Trophoblast cell (in vitro differentiated cells and primary cell): Measurements from ENCODE around the gene RNF114.
A peak's percentile ranks its signal among the peaks of the same experiment; 100 is the strongest.

ENCODE experiments used
- DNase-seq, 2 donors: peaks; one replicate each; pipeline ENCODE4 v3.0.0-alpha.2; 2016
- H2AFZ ChIP-seq: 2 replicates; pipeline ENCODE4 v1.6.1; 2013; ENCODE audit warnings: low read length, moderate library complexity, mild to moderate bottlenecking; ENCODE audit not compliant: insufficient read depth, poor library complexity
- H2AK5ac ChIP-seq: 2 replicates; pipeline ENCODE4 v1.6.1; 2013; ENCODE audit warnings: mild to moderate bottlenecking, low read length
- H2BK120ac ChIP-seq: 2 replicates; pipeline ENCODE4 v1.6.1; 2013; ENCODE audit warnings: low read length, mild to moderate bottlenecking, moderate library complexity; ENCODE audit not compliant: insufficient read depth, poor library complexity
- H2BK12ac ChIP-seq: 2 replicates; pipeline ENCODE4 v1.6.1; 2013; ENCODE audit warnings: mild to moderate bottlenecking, low read length, moderate library complexity
- H2BK5ac ChIP-seq: 2 replicates; pipeline ENCODE4 v1.6.1; 2013; ENCODE audit warnings: low read length, low read depth, moderate library complexity, mild to moderate bottlenecking; ENCODE audit not compliant: poor library complexity
- H3K14ac ChIP-seq: 2 replicates; pipeline ENCODE4 v1.6.1; 2013; ENCODE audit warnings: mild to moderate bottlenecking, low read length
- H3K18ac ChIP-seq: 2 replicates; pipeline ENCODE4 v1.6.1; 2013; ENCODE audit warnings: mild to moderate bottlenecking, low read length
- H3K23ac ChIP-seq: 2 replicates; pipeline ENCODE4 v1.6.1; 2013; ENCODE audit warnings: low read length
- H3K27ac ChIP-seq: 2 replicates; pipeline ENCODE4 v1.5.1; 2013; ENCODE audit warnings: low read depth, mild to moderate bottlenecking, inconsistent platforms, low read length, moderate library complexity
- H3K27me3 ChIP-seq: 2 replicates; pipeline ENCODE4 v1.6.1; 2013; ENCODE audit warnings: inconsistent platforms, mild to moderate bottlenecking, low read length, moderate library complexity; ENCODE audit not compliant: insufficient read depth
- H3K36me3 ChIP-seq, 2 experiments: 1 replicate in 1 of 2; 2 replicates in 1 of 2; pipeline ENCODE4 v1.6.1; 2013; ENCODE audit warnings: low read length in 2 of 2, mild to moderate bottlenecking in 2 of 2, moderate library complexity in 1 of 2; ENCODE audit not compliant: insufficient read depth in 2 of 2, control insufficient read depth in 1 of 2
- H3K4ac ChIP-seq: 2 replicates; pipeline ENCODE4 v1.6.1; 2013; ENCODE audit warnings: low read depth, mild to moderate bottlenecking, low read length, moderate library complexity
- H3K4me1 ChIP-seq, 2 experiments: 1 replicate in 1 of 2; 2 replicates in 1 of 2; pipeline ENCODE4 v1.6.1; 2013; ENCODE audit warnings: low read length in 2 of 2, mild to moderate bottlenecking in 2 of 2, moderate library complexity in 1 of 2; ENCODE audit not compliant: insufficient read depth in 2 of 2, control insufficient read depth in 1 of 2
- H3K4me2 ChIP-seq: 2 replicates; pipeline ENCODE4 v1.6.1; 2013; ENCODE audit warnings: inconsistent platforms, mild to moderate bottlenecking, low read length, moderate library complexity
- H3K4me3 ChIP-seq: 2 replicates; pipeline ENCODE4 v1.5.1; 2013; ENCODE audit warnings: mild to moderate bottlenecking, low read depth, low read length, inconsistent platforms
- H3K79me1 ChIP-seq: one replicate; pipeline ENCODE4 v1.6.1; 2013; ENCODE audit warnings: low read length
- H3K79me2 ChIP-seq: 2 replicates; pipeline ENCODE4 v1.6.1; 2013; ENCODE audit warnings: low read length, mild to moderate bottlenecking; ENCODE audit not compliant: control insufficient read depth, insufficient read depth, poor library complexity
- H3K9ac ChIP-seq: 2 replicates; pipeline ENCODE4 v1.6.1; 2013; ENCODE audit warnings: mild to moderate bottlenecking, low read length
- H3K9me3 ChIP-seq: 2 replicates; pipeline ENCODE4 v1.6.1; 2013; ENCODE audit warnings: low read depth, mild to moderate bottlenecking, control low read depth, inconsistent platforms, low read length; ENCODE audit not compliant: insufficient read depth
- H4K12ac ChIP-seq: 2 replicates; pipeline ENCODE4 v1.6.1; 2013; ENCODE audit warnings: low read depth, mild to moderate bottlenecking, low read length, moderate library complexity
- H4K8ac ChIP-seq: 2 replicates; pipeline ENCODE4 v1.6.1; 2013; ENCODE audit warnings: low read depth, mild to moderate bottlenecking, low read length, moderate library complexity
- H4K91ac ChIP-seq: one replicate; pipeline ENCODE4 v1.6.1; 2013; ENCODE audit warnings: low read depth, mild to moderate bottlenecking, low read length, moderate library complexity
- WGBS: extraction: QIAGEN DNeasy Blood & Tissue Kit; methylation state at CpG from one replicate; pipeline ENCODE4 v1.1.7; 2013; ENCODE audit warnings: missing lambda C conversion rate; ENCODE audit not compliant: insufficient read length, insufficient coverage; ENCODE audit errors: extremely low coverage; 5-methylcytosine and 5-hydroxymethylcytosine counted together

The RNF114 gene

GRCh38 chr20:49980140-49981008, 44.2 kb downstream of the RNF114 start:
- H3K23ac ChIP-seq, result no peak overlapping the region
- WGBS, result no CpG with 5 or more reads among the region's 11 CpGs
- no peak overlapping the region for H3K4me2 ChIP-seq
- H2AFZ ChIP-seq, result no peak overlapping the region
- H3K9ac ChIP-seq, result no peak overlapping the region
- DNase-seq, result no peak
- H3K36me3 ChIP-seq, result peaks cover 17 to 18% of the 10 kb centered on the region in 2 experiments
- peaks cover 20% of the 10 kb centered on the region for H3K79me2 ChIP-seq
- no peak overlapping the region for H3K4me3 ChIP-seq
- H3K14ac ChIP-seq, result no peak overlapping the region
- no peak overlapping the region for H4K8ac ChIP-seq
- no peak overlapping the region for H2BK12ac ChIP-seq
- H3K4me1 ChIP-seq, result peaks cover 17 to 21% of the 10 kb centered on the region in 2 experiments
- no peak overlapping the region for H4K12ac ChIP-seq
- H4K91ac ChIP-seq, result no peak overlapping the region
- no peaks in the 10 kb centered on the region for H3K27me3 ChIP-seq
- H3K79me1 ChIP-seq, result peaks cover 19% of the 10 kb centered on the region
- H3K18ac ChIP-seq, result no peak overlapping the region
- H3K4ac ChIP-seq, result no peak overlapping the region
- no peak overlapping the region for H2AK5ac ChIP-seq
- H3K9me3 ChIP-seq, result no peaks in the 10 kb centered on the region
- no peak overlapping the region for H3K27ac ChIP-seq
- no peak overlapping the region for H2BK5ac ChIP-seq
- no peak overlapping the region for H2BK120ac ChIP-seq

- H2AFZ ChIP-seq, result no peak overlapping the region
- H3K23ac ChIP-seq, result no peak overlapping the region
- no peaks in the 10 kb centered on the region for H3K27me3 ChIP-seq
- H3K18ac ChIP-seq, result no peak overlapping the region
- peaks cover 22% of the 10 kb centered on the region for H3K79me1 ChIP-seq
- H3K4me2 ChIP-seq, result no peak overlapping the region
- H3K27ac ChIP-seq, result no peak overlapping the region
- H3K79me2 ChIP-seq, result peaks cover 28% of the 10 kb centered on the region
- peaks cover 21 to 30% of the 10 kb centered on the region in 2 experiments for H3K4me1 ChIP-seq
- peak overlapping the region; percentile 37 for H2BK5ac ChIP-seq
- H3K9me3 ChIP-seq, result no peaks in the 10 kb centered on the region
- no CpG with 5 or more reads among the region's 23 CpGs for WGBS
- H2BK12ac ChIP-seq, result peak overlapping the region; percentile 63
- H2BK120ac ChIP-seq, result no peak overlapping the region
- no peak overlapping the region for H4K12ac ChIP-seq
- H3K14ac ChIP-seq, result no peak overlapping the region
- no peak overlapping the region for H3K9ac ChIP-seq
- H4K91ac ChIP-seq, result peak overlapping the region; percentile 55
- H3K4me3 ChIP-seq, result no peak overlapping the region
- DNase-seq, result no peak
- peak overlapping the region; percentile 12 for H3K4ac ChIP-seq
- peak overlapping the region; percentile 76 for H2AK5ac ChIP-seq
- H3K36me3 ChIP-seq, result peaks cover 27 to 28% of the 10 kb centered on the region in 2 experiments
- H4K8ac ChIP-seq, result no peak overlapping the region
Measured at GRCh38 chr20:49981218-49982071, 45.2 kb downstream of the RNF114 start.

- Histone ChIP-seq H3K36me3 (peaks cover 29 to 32% of the 10 kb centered on the region in 2 experiments), H3K4ac (peak overlapping the region; percentile 13), H2BK5ac (peak overlapping the region; percentile 43), H3K79me2 (peaks cover 28% of the 10 kb centered on the region), H2BK120ac (peak overlapping the region; percentile 48), H3K4me3 (peak overlapping the region; percentile 14), H3K9ac (no peak overlapping the region), H4K12ac (no peak overlapping the region), H3K18ac (peak overlapping the region; percentile 60), H3K27ac (no peak overlapping the region), H3K4me1 (peaks cover 23 to 32% of the 10 kb centered on the region in 2 experiments), H3K9me3 (no peaks in the 10 kb centered on the region), H3K27me3 (no peaks in the 10 kb centered on the region), H4K8ac (peak overlapping the region; percentile 68), H3K79me1 (peaks cover 25% of the 10 kb centered on the region), H2BK12ac (peak overlapping the region; percentile 63), H2AK5ac (peak overlapping the region; percentile 80), H4K91ac (peak overlapping the region; percentile 55), H3K4me2 (peak overlapping the region; percentile 63), H3K14ac (peak overlapping the region; percentile 24), H3K23ac (no peak overlapping the region), H2AFZ (peak overlapping the region; percentile 50)
- DNase-seq, result no peak
- WGBS, result no CpG with 5 or more reads among the region's 12 CpGs
Measured at GRCh38 chr20:49982072-49982345, 45.8 kb downstream of the RNF114 start.

GRCh38 chr20:49982346-49983122, 46.3 kb downstream of the RNF114 start, which contains the start of gene SNAI1:
Gene SNAI1 (plus strand): TSS chr20:49982980. CDS start chr20:49983060, 80 bp downstream.
- Histone ChIP-seq H4K91ac (peak within 1 kb of the TSS; percentile 55), H2AK5ac (peak within 1 kb of the TSS; percentile 80), H2BK5ac (peak within 1 kb of the TSS; percentile 48), H3K4me1 (peaks cover 28 to 37% of the 10 kb centered on the region in 2 experiments), H3K18ac (peak within 1 kb of the TSS; percentile 60), H3K79me1 (peaks cover 28% of the 10 kb centered on the region), H3K4me3 (peak within 1 kb of the TSS; percentile 82), H3K23ac (no peak within 1 kb of the TSS), H3K14ac (peak within 1 kb of the TSS; percentile 24), H3K4me2 (peak within 1 kb of the TSS; percentile 68), H3K4ac (peak within 1 kb of the TSS; percentile 44), H2AFZ (peak within 1 kb of the TSS; percentile 50), H4K8ac (peak within 1 kb of the TSS; percentile 68), H3K9me3 (no peaks in the 10 kb centered on the region), H3K79me2 (peaks cover 30% of the 10 kb centered on the region), H3K27me3 (no peaks in the 10 kb centered on the region), H3K27ac (peak within 1 kb of the TSS; percentile 0), H2BK12ac (peak within 1 kb of the TSS; percentile 63), H2BK120ac (peak within 1 kb of the TSS; percentile 48), H3K36me3 (peaks cover 34 to 37% of the 10 kb centered on the region in 2 experiments), H3K9ac (peak within 1 kb of the TSS; percentile 74), H4K12ac (no peak within 1 kb of the TSS)
- no CpG with 5 or more reads among the region's 90 CpGs for WGBS
- DNase-seq, result peak; percentile 83 to 92
